Testis (tissue), 2 donors: ENCODE results near the gene CSF1R.

Source experiments
- POLR2A ChIP-seq: fragments of 450-650 bp; IDR thresholded peaks from one replicate; pipeline ENCODE4 v1.6.1; 2017; ENCODE audit warnings: antibody characterized with exemption, mild to moderate bottlenecking, moderate library complexity
- TF ChIP-seq, protein P1 (sequence below), 3 experiments: fragments of 450-650 bp in 2 of 3; fragments of 200-600 bp in 1 of 3; sonication (generic) in 1 of 3; IDR thresholded peaks; one replicate each; pipeline ENCODE4 v1.5.1; 2016 to 2019; ENCODE audit warnings: antibody characterized with exemption in 3 of 3, mild to moderate bottlenecking in 2 of 3, moderate library complexity in 1 of 3

DNA sequence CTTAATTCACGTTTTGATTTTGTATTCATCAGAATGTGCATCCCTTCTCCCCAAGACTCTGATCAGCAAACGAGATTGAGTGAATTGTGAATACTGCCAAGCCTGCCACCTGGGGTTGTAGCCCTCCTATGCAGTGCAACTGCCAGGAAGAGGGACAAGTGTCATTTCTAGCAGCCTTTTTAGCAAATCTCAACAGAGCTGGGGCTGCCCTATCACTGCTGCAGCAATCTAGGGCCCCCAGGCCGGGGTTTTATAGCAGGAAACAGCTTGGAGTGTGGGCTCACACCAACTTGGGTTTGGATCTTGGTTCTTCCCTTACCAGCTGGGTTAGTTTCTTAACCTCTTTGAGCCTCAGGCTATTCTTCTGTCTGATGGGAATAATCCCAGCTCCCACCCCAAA is 4.0 kb downstream of the CSF1R start:
- TF ChIP-seq, protein P1, sequence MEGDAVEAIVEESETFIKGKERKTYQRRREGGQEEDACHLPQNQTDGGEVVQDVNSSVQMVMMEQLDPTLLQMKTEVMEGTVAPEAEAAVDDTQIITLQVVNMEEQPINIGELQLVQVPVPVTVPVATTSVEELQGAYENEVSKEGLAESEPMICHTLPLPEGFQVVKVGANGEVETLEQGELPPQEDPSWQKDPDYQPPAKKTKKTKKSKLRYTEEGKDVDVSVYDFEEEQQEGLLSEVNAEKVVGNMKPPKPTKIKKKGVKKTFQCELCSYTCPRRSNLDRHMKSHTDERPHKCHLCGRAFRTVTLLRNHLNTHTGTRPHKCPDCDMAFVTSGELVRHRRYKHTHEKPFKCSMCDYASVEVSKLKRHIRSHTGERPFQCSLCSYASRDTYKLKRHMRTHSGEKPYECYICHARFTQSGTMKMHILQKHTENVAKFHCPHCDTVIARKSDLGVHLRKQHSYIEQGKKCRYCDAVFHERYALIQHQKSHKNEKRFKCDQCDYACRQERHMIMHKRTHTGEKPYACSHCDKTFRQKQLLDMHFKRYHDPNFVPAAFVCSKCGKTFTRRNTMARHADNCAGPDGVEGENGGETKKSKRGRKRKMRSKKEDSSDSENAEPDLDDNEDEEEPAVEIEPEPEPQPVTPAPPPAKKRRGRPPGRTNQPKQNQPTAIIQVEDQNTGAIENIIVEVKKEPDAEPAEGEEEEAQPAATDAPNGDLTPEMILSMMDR (IDR thresholded peaks at IDR 0.05) = no peak
- TF ChIP-seq POLR2A = no peak
